Stimulated activated CD8-positive, alpha-beta memory T cell treated with anti-CD3 and anti-CD28 coated beads, Interleukin-15, amount 100 ng/mL, for 4 hours (primary cell): ENCODE measurements around the gene PLEKHA6.

Source experiments
- DNase-seq, 2 donors: peaks; one replicate each; pipeline ENCODE4 v3.0.0-alpha.2; 2020; ENCODE audit warnings: low read depth in 2 of 2

Gene PLEKHA6

GRCh38 chr1:204263254-204263910 is 96.3 kb downstream of the PLEKHA6 start:
- DNase-seq, result no peak

GRCh38 chr1:204262506-204263253 is 97.0 kb downstream of the PLEKHA6 start:
- no peak for DNase-seq

- DNase-seq, result no peak
Observed at GRCh38 chr1:204261746-204262505, 97.8 kb downstream of the PLEKHA6 start.

- no peak for DNase-seq
Observed at GRCh38 chr1:204261266-204261665, 98.5 kb downstream of the PLEKHA6 start.

GRCh38 chr1:204260601-204261197 is 99.0 kb downstream of the PLEKHA6 start:
- no peak for DNase-seq

- DNase-seq, result no peak
Observed at GRCh38 chr1:204259782-204260181, 99.9 kb downstream of the PLEKHA6 start.

GRCh38 chr1:204259196-204259595 is 100.5 kb downstream of the PLEKHA6 start:
- no peak for DNase-seq

- no peak for DNase-seq
Observed at GRCh38 chr1:204258213-204259115, 101.3 kb downstream of the PLEKHA6 start.

GRCh38 chr1:204257446-204257845 is 102.3 kb downstream of the PLEKHA6 start:
- no peak for DNase-seq

- no peak for DNase-seq
Observed at GRCh38 chr1:204256531-204256930, 103.2 kb downstream of the PLEKHA6 start.

- no peak for DNase-seq
Observed at GRCh38 chr1:204255966-204256365, 103.8 kb downstream of the PLEKHA6 start.

- no peak for DNase-seq
Observed at GRCh38 chr1:204255225-204255624, 104.5 kb downstream of the PLEKHA6 start.

GRCh38 chr1:204254031-204254661 is 105.6 kb downstream of the PLEKHA6 start:
- DNase-seq, result no peak

GRCh38 chr1:204251926-204252689 is 107.6 kb downstream of the PLEKHA6 start:
- no peak for DNase-seq

GRCh38 chr1:204251286-204251685 is 108.4 kb downstream of the PLEKHA6 start:
- no peak for DNase-seq

GRCh38 chr1:204250428-204251030 is 109.2 kb downstream of the PLEKHA6 start:
- no peak for DNase-seq

GRCh38 chr1:204249736-204250427 is 109.8 kb downstream of the PLEKHA6 start:
- no peak for DNase-seq

GRCh38 chr1:204248954-204249353 is 110.8 kb downstream of the PLEKHA6 start:
- no peak for DNase-seq

GRCh38 chr1:204246876-204247275 is 112.9 kb downstream of the PLEKHA6 start:
- no peak for DNase-seq
